GM19023 (cell line): ENCODE results near the gene OXSR1.

Experiments
- ATAC-seq: cut with Tn5 transposase; IDR thresholded peaks from one replicate; pipeline ENCODE4 v1.9.1; 2021; ENCODE audit warnings: mild to moderate bottlenecking, moderate library complexity; ENCODE audit not compliant: unreplicated experiment

The OXSR1 gene

GRCh38 chr3:38164952-38165721 lies at the start of gene OXSR1:
Gene OXSR1 (plus strand): TSS chr3:38165537. CDS start chr3:38165877, 340 bp downstream.
- peak; percentile 90 for ATAC-seq

- ATAC-seq, result no peak
These were observed 49.5 kb upstream of the OXSR1 start for GRCh38 chr3:38115645-38116427.

- ATAC-seq, result no peak
These were observed 48.7 kb upstream of the OXSR1 start for GRCh38 chr3:38116471-38117162.

GRCh38 chr3:38117163-38117716 lies 48.1 kb upstream of the OXSR1 start:
- no peak for ATAC-seq

- ATAC-seq, result peak; percentile 69
These were observed 47.5 kb upstream of the OXSR1 start for GRCh38 chr3:38117748-38118420.

GRCh38 chr3:38118421-38119247 lies 46.7 kb upstream of the OXSR1 start:
- no peak for ATAC-seq

GRCh38 chr3:38119248-38119544 lies 46.1 kb upstream of the OXSR1 start:
- no peak for ATAC-seq

- no peak for ATAC-seq
These were observed 45.3 kb upstream of the OXSR1 start for GRCh38 chr3:38119821-38120692.

GRCh38 chr3:38120693-38121450 lies 44.5 kb upstream of the OXSR1 start:
- no peak for ATAC-seq

- ATAC-seq, result no peak
These were observed 43.9 kb upstream of the OXSR1 start for GRCh38 chr3:38121451-38121831.

GRCh38 chr3:38121832-38122461 lies 43.4 kb upstream of the OXSR1 start:
- ATAC-seq, result no peak

GRCh38 chr3:38122712-38123290 lies 42.5 kb upstream of the OXSR1 start:
- ATAC-seq, result no peak

- ATAC-seq, result no peak
These were observed 40.8 kb upstream of the OXSR1 start for GRCh38 chr3:38124324-38125122.

- no peak for ATAC-seq
These were observed 39.8 kb upstream of the OXSR1 start for GRCh38 chr3:38125305-38126120.

GRCh38 chr3:38126121-38126892 lies 39.0 kb upstream of the OXSR1 start:
- no peak for ATAC-seq
